GM15510 (cell line): Measurements from ENCODE around the gene TBC1D16.

Source experiments
- POLR2A ChIP-seq: IDR thresholded peaks from 3 replicates; pipeline ENCODE4 v1.6.1; 2011; ENCODE audit warnings: borderline replicate concordance; ENCODE audit not compliant: insufficient read length; ENCODE audit errors: extremely low read depth

The TBC1D16 gene

DNA sequence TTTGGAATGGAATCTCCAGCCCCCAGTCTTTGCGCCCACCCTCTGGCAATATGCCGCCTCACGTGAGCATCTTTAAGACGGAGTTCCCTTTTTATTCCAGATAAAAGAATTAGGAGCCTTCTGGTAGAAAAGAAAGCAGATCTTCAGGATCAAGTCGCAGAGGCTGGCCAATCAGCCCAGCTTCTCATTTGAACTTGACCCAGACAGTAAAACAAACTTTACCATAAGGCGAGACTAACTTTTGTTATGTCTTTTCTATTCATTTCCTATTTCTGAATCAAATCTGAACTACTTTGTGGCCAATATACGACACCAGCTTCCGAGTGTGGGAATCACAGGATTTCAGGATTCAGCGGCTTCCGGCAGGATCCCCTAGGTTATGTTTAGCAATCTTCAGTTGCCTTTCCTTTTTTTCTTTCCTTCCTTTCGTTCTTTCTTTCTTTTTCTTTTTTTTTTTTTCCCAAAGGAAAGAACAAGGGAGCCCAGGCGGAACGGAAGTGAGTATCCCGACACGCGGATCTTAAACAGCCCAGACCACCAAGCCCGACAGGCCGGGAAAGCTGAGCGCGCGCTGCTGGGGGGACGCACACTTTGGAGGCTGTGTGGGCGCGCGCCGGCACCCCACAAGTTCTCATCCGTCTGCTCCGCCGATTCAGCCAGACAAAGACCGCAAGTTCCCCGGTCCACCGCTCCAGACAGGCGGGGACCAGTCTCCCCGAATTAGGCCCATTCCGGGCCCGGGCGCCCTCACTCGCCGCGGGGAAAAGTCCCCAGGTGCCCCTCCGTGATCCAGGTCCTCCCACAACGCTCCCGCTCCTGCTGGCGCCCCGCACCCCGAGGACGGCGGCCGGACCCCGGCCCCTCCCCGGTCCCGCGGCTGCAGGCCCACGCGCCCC lies 633 bp downstream of the TBC1D16 start:
- TF ChIP-seq POLR2A, result no peak

DNA sequence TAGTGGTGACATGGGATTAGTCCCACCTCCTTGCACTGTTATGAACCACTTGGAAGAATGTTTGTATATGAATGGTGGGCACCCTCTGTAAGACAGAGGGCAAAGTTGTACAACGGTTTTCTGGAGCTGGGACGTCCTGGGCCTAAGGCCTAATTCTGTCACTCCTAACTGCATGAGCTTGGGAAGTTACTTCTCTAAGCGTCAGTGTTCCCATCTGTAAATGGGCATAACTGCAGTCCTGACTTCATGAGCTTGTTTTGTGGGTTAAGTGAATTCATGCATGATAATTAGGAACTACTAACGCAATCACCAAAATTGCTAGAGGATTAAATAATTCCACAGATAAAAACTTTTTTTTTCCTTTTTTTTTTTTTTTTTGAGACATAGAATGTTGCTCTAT lies 1.8 kb downstream of the TBC1D16 start:
- no peak for TF ChIP-seq POLR2A

GRCh38 chr17:80032614-80033171 lies 3.0 kb downstream of the TBC1D16 start:
- TF ChIP-seq POLR2A, result no peak

DNA sequence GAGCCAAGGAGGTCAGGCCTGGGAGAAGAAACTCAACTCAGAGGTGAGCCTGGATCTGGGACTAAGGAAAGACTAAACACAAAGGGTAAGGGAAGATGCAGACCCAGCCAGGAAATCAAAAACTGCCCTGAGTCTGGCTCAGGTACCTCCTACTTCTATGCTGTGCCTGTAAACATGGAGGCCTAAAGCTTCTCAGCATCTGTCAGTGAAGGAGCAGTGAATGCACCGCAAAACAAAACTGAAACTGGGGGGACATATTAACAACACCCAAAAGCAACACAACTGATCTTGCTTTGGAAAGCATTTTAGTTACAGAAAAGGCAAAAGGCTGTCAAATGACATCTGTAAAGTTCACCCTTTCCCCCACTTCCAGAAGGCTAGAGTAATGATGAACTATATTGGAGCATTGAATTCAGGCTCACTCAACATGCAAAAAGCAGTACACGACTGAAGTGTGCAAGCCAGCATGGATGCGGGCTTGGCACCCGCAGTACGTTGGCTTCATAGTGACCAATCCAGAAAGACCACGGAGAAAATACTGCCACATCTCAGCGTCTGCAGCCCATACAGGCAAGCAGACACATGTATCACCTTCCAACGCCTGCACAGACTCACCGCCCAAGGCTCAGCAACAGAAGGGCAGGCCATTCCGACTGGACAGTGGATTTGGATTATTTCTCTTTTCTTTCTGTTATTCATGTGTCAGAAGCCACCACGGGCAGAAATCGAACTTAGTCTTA lies 3.8 kb downstream of the TBC1D16 start:
- no peak for TF ChIP-seq POLR2A

GRCh38 chr17:80030730-80031410 lies 4.8 kb downstream of the TBC1D16 start:
- TF ChIP-seq POLR2A, result no peak

GRCh38 chr17:80029258-80029974 lies 6.3 kb downstream of the TBC1D16 start:
- TF ChIP-seq POLR2A, result no peak

GRCh38 chr17:80028030-80028429 lies 7.6 kb downstream of the TBC1D16 start:
- TF ChIP-seq POLR2A, result no peak

GRCh38 chr17:80027043-80027435 lies 8.6 kb downstream of the TBC1D16 start:
- TF ChIP-seq POLR2A, result no peak

GRCh38 chr17:80026359-80027042 lies 9.2 kb downstream of the TBC1D16 start:
- no peak for TF ChIP-seq POLR2A

DNA sequence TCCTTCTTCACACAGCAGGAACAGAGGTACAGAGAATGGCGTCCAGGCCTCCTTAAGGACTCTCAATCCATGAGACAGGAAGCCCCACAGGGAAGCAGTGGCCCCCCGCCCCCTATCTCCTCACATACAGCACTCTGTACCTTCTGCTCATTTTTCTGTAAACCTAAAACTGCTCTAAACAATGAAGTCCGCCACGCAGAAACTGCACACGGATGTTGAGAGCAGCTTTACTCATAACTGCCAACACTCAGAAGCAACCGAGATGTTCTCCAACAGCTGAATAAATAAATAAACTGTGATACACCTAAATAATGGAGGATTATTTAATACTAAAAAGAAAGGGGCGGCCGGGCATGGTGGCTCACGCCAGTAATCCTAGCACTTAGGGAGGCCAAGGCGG lies 9.9 kb downstream of the TBC1D16 start:
- no peak for TF ChIP-seq POLR2A

DNA sequence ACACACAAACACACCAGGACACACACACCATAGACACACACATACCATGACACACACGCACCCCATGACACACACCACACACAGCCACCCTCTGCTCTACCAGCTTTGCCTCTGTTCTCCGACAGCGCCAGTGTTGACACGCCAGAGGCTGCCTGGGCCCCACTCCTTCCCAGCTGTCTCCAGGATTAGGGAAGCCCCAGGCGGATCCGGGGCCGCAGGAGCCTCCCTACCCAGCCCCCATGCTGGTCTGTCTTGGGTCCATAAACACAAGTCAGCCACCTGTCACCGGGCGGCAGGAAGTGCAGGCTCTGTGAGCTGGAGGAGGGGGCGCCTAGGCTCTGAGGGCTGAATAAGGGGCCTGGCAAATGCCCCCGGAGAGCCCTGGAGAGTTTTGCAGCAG lies 10.5 kb downstream of the TBC1D16 start:
- TF ChIP-seq POLR2A, result no peak

DNA sequence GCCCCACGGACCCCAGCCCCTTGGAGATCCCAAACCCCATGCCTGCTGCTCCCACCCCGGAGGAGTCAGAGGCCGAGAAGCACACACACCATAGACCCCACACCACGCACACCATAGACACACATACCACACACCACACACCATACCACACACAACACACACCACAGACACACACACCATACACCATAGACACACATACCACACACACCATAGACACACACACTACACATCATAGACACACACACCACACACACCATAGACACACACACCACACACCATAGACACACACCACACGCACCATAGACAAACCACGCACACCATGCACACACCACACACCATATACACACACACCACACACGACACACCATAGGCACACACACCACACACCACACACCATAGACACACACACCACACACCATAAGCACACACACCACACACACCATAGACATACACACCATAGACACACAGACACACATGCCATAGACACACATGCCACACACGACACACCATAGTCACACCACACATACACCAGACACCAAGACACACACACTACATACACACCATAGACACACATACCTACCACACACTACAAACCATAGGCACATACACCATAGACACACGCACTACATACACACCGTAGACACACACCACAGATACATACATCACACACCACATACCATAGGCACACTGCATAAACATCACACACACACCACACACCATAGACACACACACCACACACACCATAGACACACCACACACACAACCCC lies 11.3 kb downstream of the TBC1D16 start:
- TF ChIP-seq POLR2A, result no peak
